ENCODE data around the gene MICALL1.

DNA sequence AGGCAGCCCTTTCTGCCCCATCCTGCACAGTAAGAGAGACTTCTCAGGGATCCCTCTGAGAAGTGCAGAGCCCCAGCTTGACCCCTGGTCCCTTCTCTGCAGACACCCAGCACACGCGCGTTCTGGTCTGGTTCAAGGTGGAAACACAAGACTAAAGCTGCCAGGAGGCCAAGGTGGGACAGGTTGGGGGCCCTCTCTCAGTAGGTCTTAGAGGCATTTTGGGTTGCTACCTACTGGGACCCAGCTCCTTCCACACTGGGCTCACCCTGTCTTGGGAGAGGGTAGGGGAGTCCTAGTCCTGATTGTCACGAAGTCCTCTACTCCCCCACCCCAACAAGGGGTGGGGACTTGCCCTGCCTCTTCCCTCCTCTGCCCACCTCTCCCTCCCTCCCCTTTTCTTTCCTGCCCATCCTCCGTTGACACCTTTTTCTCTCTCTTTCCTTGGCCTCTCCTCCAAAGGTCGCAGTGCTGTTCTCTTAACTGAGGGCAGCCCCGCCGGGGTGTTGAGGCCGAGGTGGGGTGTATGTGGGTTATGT is 79.0 kb downstream of the MICALL1 start:
- TF ChIP-seq, protein P1, sequence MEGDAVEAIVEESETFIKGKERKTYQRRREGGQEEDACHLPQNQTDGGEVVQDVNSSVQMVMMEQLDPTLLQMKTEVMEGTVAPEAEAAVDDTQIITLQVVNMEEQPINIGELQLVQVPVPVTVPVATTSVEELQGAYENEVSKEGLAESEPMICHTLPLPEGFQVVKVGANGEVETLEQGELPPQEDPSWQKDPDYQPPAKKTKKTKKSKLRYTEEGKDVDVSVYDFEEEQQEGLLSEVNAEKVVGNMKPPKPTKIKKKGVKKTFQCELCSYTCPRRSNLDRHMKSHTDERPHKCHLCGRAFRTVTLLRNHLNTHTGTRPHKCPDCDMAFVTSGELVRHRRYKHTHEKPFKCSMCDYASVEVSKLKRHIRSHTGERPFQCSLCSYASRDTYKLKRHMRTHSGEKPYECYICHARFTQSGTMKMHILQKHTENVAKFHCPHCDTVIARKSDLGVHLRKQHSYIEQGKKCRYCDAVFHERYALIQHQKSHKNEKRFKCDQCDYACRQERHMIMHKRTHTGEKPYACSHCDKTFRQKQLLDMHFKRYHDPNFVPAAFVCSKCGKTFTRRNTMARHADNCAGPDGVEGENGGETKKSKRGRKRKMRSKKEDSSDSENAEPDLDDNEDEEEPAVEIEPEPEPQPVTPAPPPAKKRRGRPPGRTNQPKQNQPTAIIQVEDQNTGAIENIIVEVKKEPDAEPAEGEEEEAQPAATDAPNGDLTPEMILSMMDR (IDR thresholded peaks at IDR 0.05; ENCODE audit: low read depth, low read length, poor library complexity, severe bottlenecking), result no peak
- TF ChIP-seq EZH2phosphoT487 (IDR thresholded peaks at IDR 0.05; ENCODE audit: borderline replicate concordance, low read length), result no peak
